Tibial nerve (tissue), 4 donors: ENCODE results near the gene MEF2C.

ENCODE experiments used
- EP300 ChIP-seq, 2 donors: sonication (generic); formaldehyde crosslinking; IDR thresholded peaks; one replicate each; pipeline ENCODE4 v1.6.1; 2017; ENCODE audit warnings: antibody characterized with exemption in 2 of 2, mild to moderate bottlenecking in 1 of 2
- POLR2A ChIP-seq, 2 donors: fragments of 450-650 bp; IDR thresholded peaks; one replicate each; pipeline ENCODE4 v1.6.1; 2017; ENCODE audit warnings: antibody characterized with exemption in 2 of 2, mild to moderate bottlenecking in 2 of 2, moderate library complexity in 2 of 2
- TF ChIP-seq, protein P1 (sequence below), 5 experiments: fragments of 200-600 bp in 3 of 5; fragments of 450-650 bp in 2 of 5; sonication (generic) in 3 of 5; IDR thresholded peaks; one replicate each; pipeline ENCODE4 v1.5.1; 2016 to 2019; ENCODE audit warnings: antibody characterized with exemption in 5 of 5, mild to moderate bottlenecking in 3 of 5, moderate library complexity in 2 of 5

DNA sequence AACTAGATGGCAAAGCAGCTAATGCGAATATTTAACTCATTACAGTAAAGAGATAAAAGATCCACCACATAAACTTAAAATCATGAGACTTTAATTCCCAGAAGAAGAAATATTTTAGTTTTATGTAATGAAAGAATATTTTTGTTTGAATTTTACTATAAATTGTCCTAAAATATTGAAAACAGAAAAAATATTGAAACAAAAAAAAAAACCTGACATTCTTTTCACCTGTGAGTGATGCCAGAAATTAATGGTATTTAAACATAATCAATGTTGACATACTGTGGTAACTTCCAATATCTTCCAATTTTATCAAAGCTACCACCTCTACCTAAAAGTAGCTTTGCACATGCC lies 153.2 kb downstream of the MEF2C start:
- TF ChIP-seq, protein P1, sequence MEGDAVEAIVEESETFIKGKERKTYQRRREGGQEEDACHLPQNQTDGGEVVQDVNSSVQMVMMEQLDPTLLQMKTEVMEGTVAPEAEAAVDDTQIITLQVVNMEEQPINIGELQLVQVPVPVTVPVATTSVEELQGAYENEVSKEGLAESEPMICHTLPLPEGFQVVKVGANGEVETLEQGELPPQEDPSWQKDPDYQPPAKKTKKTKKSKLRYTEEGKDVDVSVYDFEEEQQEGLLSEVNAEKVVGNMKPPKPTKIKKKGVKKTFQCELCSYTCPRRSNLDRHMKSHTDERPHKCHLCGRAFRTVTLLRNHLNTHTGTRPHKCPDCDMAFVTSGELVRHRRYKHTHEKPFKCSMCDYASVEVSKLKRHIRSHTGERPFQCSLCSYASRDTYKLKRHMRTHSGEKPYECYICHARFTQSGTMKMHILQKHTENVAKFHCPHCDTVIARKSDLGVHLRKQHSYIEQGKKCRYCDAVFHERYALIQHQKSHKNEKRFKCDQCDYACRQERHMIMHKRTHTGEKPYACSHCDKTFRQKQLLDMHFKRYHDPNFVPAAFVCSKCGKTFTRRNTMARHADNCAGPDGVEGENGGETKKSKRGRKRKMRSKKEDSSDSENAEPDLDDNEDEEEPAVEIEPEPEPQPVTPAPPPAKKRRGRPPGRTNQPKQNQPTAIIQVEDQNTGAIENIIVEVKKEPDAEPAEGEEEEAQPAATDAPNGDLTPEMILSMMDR (IDR thresholded peaks at IDR 0.05): no peak
- TF ChIP-seq POLR2A (IDR thresholded peaks at IDR 0.05) (no peak), EP300 (IDR thresholded peaks at IDR 0.05) (no peak)
